ENCODE measurements around the gene ARHGAP6. TPM values are rescaled to one million over a fixed set of nuclear protein-coding genes. Genes with fewer than 3 reads are reported as not detected.

Gene ARHGAP6
- total RNA-seq, 1 experiment from 2014 or later = not detected

GRCh38 chrX:11398785-11399184, 266.9 kb downstream of the ARHGAP6 start:
- Mint-ChIP-seq H3K9me3 (ENCODE audit: unreplicated experiment) (no peaks in the 10 kb centered on the region), H3K36me3 (ENCODE audit: insufficient read depth, unreplicated experiment) (no peaks in the 10 kb centered on the region), H3K4me1 (ENCODE audit: insufficient read depth, unreplicated experiment) (no peaks in the 10 kb centered on the region), H3K27me3 (ENCODE audit: insufficient read depth, unreplicated experiment) (peaks cover 15% of the 10 kb centered on the region), H3K27ac (ENCODE audit: low read depth, unreplicated experiment) (no peak overlapping the region), H3K4me3 (ENCODE audit: unreplicated experiment) (no peak overlapping the region)
- DNase-seq (ENCODE audit: unreplicated experiment) = no peak
- no peak for TF ChIP-seq CTCF (IDR thresholded peaks at IDR 0.05; ENCODE audit: unreplicated experiment)
- no TSS peak for BruUV-seq (replicated peaks)
- ChIA-PET CTCF (interaction anchor here (3.3 kb wide), 1 partner anchor 17 kb away, joined by 13 read pairs; no protein-coding TSS in a partner anchor), POLR2A (interaction anchor here (0.7 to 1.3 kb wide), 3 partner anchors 12 to 57 kb away, joined by 3 to 4 read pairs (median 3); no protein-coding TSS in a partner anchor)
- intact Hi-C loops (cut with micrococcal nuclease) = no loop called here

GRCh38 chrX:11398139-11398538, 267.6 kb downstream of the ARHGAP6 start:
- Mint-ChIP-seq H3K27ac (ENCODE audit: low read depth, unreplicated experiment) (no peak overlapping the region), H3K36me3 (ENCODE audit: insufficient read depth, unreplicated experiment) (no peaks in the 10 kb centered on the region), H3K27me3 (ENCODE audit: insufficient read depth, unreplicated experiment) (peaks cover 11% of the 10 kb centered on the region), H3K9me3 (ENCODE audit: unreplicated experiment) (no peaks in the 10 kb centered on the region), H3K4me3 (ENCODE audit: unreplicated experiment) (no peak overlapping the region), H3K4me1 (ENCODE audit: insufficient read depth, unreplicated experiment) (no peaks in the 10 kb centered on the region)
- BruUV-seq (replicated peaks) = no TSS peak
- CTCF ChIA-PET = no interaction called here
- intact Hi-C loops (cut with micrococcal nuclease) = no loop called here
- TF ChIP-seq CTCF (IDR thresholded peaks at IDR 0.05; ENCODE audit: unreplicated experiment) = no peak
- POLR2A ChIA-PET = interaction anchor here (0.9 kb wide), 1 partner anchor 21 kb away, joined by 3 read pairs; no protein-coding TSS in a partner anchor
- DNase-seq (ENCODE audit: unreplicated experiment) = no peak

- no TSS peak for BruUV-seq (replicated peaks)
- Mint-ChIP-seq H3K36me3 (ENCODE audit: insufficient read depth, unreplicated experiment) (no peaks in the 10 kb centered on the region), H3K9me3 (ENCODE audit: unreplicated experiment) (no peaks in the 10 kb centered on the region), H3K27me3 (ENCODE audit: insufficient read depth, unreplicated experiment) (peaks cover 11% of the 10 kb centered on the region), H3K27ac (ENCODE audit: low read depth, unreplicated experiment) (no peak overlapping the region), H3K4me3 (ENCODE audit: unreplicated experiment) (no peak overlapping the region), H3K4me1 (ENCODE audit: insufficient read depth, unreplicated experiment) (no peaks in the 10 kb centered on the region)
- DNase-seq (ENCODE audit: unreplicated experiment) = no peak
- CTCF ChIA-PET = no interaction called here
- no peak for TF ChIP-seq CTCF (IDR thresholded peaks at IDR 0.05; ENCODE audit: unreplicated experiment)
- POLR2A ChIA-PET = no interaction called here
- intact Hi-C loops (cut with micrococcal nuclease) = no loop called here
These were observed 268.0 kb downstream of the ARHGAP6 start for GRCh38 chrX:11397680-11398079.

GRCh38 chrX:11395859-11396258, 269.9 kb downstream of the ARHGAP6 start:
- Mint-ChIP-seq H3K27me3 (ENCODE audit: insufficient read depth, unreplicated experiment) (peaks cover 10% of the 10 kb centered on the region), H3K36me3 (ENCODE audit: insufficient read depth, unreplicated experiment) (no peaks in the 10 kb centered on the region), H3K4me3 (ENCODE audit: unreplicated experiment) (no peak overlapping the region), H3K9me3 (ENCODE audit: unreplicated experiment) (no peaks in the 10 kb centered on the region), H3K4me1 (ENCODE audit: insufficient read depth, unreplicated experiment) (no peaks in the 10 kb centered on the region), H3K27ac (ENCODE audit: low read depth, unreplicated experiment) (no peak overlapping the region)
- no peak for DNase-seq (ENCODE audit: unreplicated experiment)
- no peak for TF ChIP-seq CTCF (IDR thresholded peaks at IDR 0.05; ENCODE audit: unreplicated experiment)
- ChIA-PET POLR2A (no interaction called here), CTCF (interaction anchor here (1.0 kb wide), 1 partner anchor 62 kb away, joined by 5 read pairs; no protein-coding TSS in a partner anchor)
- BruUV-seq (replicated peaks) = no TSS peak
- intact Hi-C loops (cut with micrococcal nuclease) = no loop called here

Data from MCF 10A (cell line).